ENCODE results near the gene PDCD6IP. TPM values are rescaled to one million over a fixed set of nuclear protein-coding genes. Genes with fewer than 3 reads are reported as not detected.

The PDCD6IP gene
- total and polyA plus RNA-seq, 7 donors, result 30.6 to 152 (median 116) TPM

GRCh38 chr3:33789183-33789954 lies 9.1 kb upstream of the PDCD6IP start:
- TF ChIP-seq, protein P1, sequence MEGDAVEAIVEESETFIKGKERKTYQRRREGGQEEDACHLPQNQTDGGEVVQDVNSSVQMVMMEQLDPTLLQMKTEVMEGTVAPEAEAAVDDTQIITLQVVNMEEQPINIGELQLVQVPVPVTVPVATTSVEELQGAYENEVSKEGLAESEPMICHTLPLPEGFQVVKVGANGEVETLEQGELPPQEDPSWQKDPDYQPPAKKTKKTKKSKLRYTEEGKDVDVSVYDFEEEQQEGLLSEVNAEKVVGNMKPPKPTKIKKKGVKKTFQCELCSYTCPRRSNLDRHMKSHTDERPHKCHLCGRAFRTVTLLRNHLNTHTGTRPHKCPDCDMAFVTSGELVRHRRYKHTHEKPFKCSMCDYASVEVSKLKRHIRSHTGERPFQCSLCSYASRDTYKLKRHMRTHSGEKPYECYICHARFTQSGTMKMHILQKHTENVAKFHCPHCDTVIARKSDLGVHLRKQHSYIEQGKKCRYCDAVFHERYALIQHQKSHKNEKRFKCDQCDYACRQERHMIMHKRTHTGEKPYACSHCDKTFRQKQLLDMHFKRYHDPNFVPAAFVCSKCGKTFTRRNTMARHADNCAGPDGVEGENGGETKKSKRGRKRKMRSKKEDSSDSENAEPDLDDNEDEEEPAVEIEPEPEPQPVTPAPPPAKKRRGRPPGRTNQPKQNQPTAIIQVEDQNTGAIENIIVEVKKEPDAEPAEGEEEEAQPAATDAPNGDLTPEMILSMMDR (IDR thresholded peaks at IDR 0.05), result no peak
- no peak for DNase-seq
- intact Hi-C loops (cut with DNase I), result loop anchor here (5.0 to 10.0 kb wide), 3 partner anchors 72 to 655 kb away; partner anchors contain the start of gene CLASP2 (in 1 of the 2)
- Histone ChIP-seq H3K4me3 (no peak overlapping the region), H3K4me1 (no peaks in the 10 kb centered on the region), H3K36me3 (ENCODE audit: insufficient read depth in 1 of 2, low read depth in 1 of 2) (no peaks in the 10 kb centered on the region), H3K27ac (no peak overlapping the region), H3K27me3 (ENCODE audit: insufficient read depth in 3 of 3, low read length in 2 of 3) (no peaks in the 10 kb centered on the region), H3K9me3 (no peaks in the 10 kb centered on the region)
- no peak for ATAC-seq
- WGBS, 3 donors, result 60 to 71% (median 61%) methylated on average over 4 of the region's 4 CpGs

DNA sequence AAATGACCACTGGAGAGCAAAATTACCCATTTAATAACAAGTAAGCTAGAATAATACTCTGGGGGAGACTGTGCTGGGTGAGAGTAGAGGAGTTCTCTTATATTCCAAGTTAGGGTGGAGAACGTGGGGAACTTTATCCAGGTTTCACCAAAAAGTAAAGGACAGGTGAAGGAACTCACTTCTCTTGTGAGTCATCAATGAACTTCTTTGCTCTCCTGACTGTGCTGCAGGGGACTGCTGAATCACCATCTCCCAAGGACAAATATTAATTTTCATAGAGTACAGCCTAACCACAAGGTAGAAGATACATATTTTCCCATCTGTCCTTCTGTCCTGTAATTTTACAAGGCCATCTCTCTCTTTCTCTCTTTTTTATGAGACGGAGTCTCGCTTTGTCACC lies 8.3 kb upstream of the PDCD6IP start:
- Histone ChIP-seq H3K9me3 (no peaks in the 10 kb centered on the region), H3K4me3 (no peak overlapping the region), H3K27ac (no peak overlapping the region), H3K36me3 (ENCODE audit: insufficient read depth in 1 of 2, low read depth in 1 of 2) (no peaks in the 10 kb centered on the region), H3K4me1 (no peaks in the 10 kb centered on the region), H3K27me3 (ENCODE audit: insufficient read depth in 3 of 3, low read length in 2 of 3) (no peaks in the 10 kb centered on the region)
- DNase-seq (no peak), ATAC-seq (no peak)
- WGBS, 3 donors, result 87 to 93% (median 92%) methylated on average over 3 of the region's 3 CpGs
- intact Hi-C loops (cut with DNase I), result loop anchor here in 1 of 2 donors (5.0 kb wide), 1 partner anchor 73 kb away; the partner anchor contains the start of gene CLASP2
- TF ChIP-seq, protein P1 (IDR thresholded peaks at IDR 0.05), result no peak

DNA sequence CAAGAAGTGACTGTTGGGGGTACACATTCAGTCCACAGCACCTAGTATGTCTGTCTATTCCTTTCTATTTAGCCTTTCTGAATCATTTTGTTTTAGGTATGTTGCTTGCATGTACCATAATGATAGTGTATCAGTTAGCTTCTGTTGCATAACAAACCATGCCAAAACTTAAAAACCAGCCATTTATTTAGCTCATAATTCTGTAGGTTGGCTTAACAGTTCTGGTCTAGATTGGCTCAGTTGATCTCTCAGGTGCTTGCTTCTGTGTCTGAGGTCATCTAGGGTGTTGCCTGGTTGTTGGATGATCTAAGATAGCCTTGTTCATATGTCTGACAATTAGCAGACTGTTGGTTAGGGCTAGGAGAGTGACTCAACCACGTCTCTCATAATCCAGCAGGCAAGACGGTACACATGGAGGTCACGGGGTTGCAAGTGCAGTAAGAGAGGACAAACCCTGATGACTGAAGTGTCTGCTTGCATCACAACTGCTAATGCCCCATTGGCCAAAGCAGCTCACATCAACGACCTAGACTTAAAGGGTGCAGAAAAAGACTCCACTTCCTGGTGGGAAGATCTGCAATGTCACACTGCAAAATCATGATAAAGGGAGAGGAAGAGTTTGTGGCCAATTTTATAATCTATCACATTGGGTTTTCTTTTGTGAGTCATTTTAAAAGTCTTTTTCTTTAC lies 6.8 kb upstream of the PDCD6IP start:
- Histone ChIP-seq H3K27ac (no peak overlapping the region), H3K36me3 (ENCODE audit: insufficient read depth in 1 of 2, low read depth in 1 of 2) (no peaks in the 10 kb centered on the region), H3K9me3 (no peaks in the 10 kb centered on the region), H3K4me1 (no peaks in the 10 kb centered on the region), H3K4me3 (no peak overlapping the region), H3K27me3 (ENCODE audit: insufficient read depth in 3 of 3, low read length in 2 of 3) (no peaks in the 10 kb centered on the region)
- 63 to 69% (median 63%) methylated on average over 4 of the region's 4 CpGs for WGBS, 3 donors
- DNase-seq, result no peak
- no peak for ATAC-seq
- TF ChIP-seq, protein P1 (IDR thresholded peaks at IDR 0.05), result no peak
- intact Hi-C loops (cut with DNase I), result loop anchor here in 1 of 2 donors (5.0 kb wide), 1 partner anchor 74 kb away; the partner anchor contains the start of gene CLASP2

GRCh38 chr3:33792167-33792892 lies 6.1 kb upstream of the PDCD6IP start:
- Histone ChIP-seq H3K27ac (no peak overlapping the region), H3K4me3 (no peak overlapping the region), H3K9me3 (no peaks in the 10 kb centered on the region), H3K4me1 (peaks cover 3% of the 10 kb centered on the region), H3K27me3 (ENCODE audit: insufficient read depth in 3 of 3, low read length in 2 of 3) (no peaks in the 10 kb centered on the region), H3K36me3 (ENCODE audit: insufficient read depth in 1 of 2, low read depth in 1 of 2) (no peaks in the 10 kb centered on the region)
- 83 to 91% (median 85%) methylated on average over 5 of the region's 5 CpGs for WGBS, 3 donors
- TF ChIP-seq, protein P1 (IDR thresholded peaks at IDR 0.05), result no peak
- DNase-seq (no peak), ATAC-seq (no peak)
- intact Hi-C loops (cut with DNase I), result loop anchor here in 1 of 2 donors (5.0 kb wide), 1 partner anchor 75 kb away; the partner anchor contains the start of gene CLASP2

Measured in psoas muscle (tissue), 8 donors.